Astrocyte of the hippocampus (primary cell): ENCODE data around the gene MYOZ3.

Experiments used
- DNase-seq: peaks from one replicate; pipeline ENCODE4 v3.0.0; 2011; ENCODE audit warnings: low read depth, low spot score

The MYOZ3 gene

DNA sequence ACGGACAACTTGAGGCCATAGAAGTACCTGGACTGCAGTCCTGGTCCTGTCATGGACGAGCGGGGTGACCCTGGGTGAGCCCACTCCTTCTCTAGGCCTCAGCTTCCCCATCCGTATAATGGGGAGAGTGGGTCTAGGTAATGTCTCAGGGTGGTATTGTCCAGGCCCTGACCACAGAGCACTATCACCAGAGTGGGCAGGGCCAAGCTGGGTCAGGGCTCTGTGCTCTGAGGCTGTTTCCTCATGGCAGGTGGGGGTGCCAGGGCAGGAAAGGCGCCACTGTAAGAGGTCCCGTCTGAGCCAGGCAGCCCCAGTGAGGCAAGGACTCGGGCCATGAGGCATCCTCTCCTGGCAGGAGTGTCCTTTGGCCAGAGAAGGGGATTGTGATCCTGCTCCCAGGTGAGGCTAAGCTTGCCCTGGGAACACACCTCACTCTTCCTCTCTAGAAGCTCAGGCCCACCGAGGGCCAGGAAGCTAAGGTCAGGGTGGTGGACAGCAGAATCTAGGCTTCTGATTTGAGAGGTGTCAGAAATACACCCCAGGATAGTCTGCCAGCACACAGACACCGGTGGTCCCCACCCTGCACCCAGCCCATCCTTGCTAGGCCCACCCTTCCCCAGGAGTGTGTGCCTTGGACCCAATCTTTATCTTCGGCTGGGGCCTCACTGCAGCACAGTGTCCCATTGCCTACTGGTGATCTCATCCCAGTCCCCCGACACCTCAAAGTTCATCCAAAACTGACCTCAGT is 1.5 kb upstream of the MYOZ3 start:
- no peak for DNase-seq

DNA sequence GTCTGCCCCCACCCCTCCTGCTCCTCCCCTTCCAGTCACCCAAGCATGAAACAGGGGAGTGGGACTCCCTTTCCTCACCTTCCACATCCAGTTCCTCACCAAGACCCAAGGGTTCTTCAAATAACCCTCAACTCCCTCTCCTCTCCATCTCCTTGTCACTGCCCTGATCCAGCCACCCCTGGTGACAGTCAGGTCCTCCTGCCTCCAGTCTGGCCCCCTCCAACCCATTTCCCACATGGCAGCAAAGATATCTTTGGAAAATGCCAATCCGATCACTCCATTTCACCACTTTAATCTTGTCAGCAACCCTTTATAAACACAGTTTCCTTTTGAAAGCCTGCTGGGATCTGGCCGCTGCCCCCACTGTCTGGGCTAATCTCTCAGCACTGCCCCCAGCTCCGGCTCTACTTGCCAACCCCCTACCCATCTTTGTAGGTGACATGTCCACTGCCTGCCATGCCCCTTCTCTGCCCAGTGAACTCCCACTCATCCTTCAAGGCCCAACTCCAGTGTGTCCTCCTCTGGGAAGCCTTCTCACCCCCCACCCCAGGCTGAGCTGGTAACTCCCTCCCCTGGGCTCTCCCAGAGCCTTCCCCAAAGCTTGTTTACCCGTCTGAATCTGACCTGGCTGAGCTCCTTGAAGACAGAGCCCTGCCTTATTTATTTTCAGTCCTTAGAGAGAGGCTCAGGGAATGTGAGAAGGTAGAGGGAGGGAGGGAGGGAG is 781 bp upstream of the MYOZ3 start:
- peak; percentile 31 for DNase-seq

DNA sequence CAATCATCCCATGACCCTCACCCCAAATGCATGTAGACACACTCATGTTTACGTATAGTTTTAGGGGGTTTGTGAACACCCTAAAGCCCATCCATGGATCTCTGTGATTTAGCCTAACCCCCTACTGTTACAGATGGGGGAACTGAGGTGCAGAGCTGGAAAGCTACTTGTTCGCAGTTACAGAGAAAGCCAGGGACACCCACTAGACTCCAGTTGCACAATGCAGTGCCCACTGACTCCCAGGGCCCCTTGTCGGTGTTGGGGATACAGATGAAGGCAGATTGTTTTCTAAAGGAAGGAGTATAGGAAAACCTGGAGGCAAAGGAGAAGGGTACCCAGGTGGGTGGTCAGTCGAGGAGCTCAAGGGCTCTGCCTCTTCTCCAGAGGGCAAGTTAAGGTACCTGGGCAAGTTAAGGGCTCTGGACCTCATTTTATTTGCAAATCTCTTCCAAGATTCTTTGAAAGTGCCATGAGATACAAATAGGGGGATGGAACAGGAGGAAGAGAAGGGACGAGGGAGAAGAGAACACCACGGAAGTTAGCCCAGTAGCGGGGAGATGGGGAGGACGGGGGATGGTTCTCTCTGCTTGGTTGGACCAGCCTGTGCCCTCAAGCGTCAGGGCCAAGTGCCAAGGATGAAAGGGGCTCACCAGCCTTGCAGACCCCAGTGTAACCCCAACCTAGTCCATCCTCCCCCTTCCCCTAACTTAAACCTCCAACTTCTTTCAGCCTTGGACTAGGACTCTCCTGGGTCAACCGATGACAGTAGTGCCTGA is 958 bp downstream of the MYOZ3 start:
- no peak for DNase-seq

DNA sequence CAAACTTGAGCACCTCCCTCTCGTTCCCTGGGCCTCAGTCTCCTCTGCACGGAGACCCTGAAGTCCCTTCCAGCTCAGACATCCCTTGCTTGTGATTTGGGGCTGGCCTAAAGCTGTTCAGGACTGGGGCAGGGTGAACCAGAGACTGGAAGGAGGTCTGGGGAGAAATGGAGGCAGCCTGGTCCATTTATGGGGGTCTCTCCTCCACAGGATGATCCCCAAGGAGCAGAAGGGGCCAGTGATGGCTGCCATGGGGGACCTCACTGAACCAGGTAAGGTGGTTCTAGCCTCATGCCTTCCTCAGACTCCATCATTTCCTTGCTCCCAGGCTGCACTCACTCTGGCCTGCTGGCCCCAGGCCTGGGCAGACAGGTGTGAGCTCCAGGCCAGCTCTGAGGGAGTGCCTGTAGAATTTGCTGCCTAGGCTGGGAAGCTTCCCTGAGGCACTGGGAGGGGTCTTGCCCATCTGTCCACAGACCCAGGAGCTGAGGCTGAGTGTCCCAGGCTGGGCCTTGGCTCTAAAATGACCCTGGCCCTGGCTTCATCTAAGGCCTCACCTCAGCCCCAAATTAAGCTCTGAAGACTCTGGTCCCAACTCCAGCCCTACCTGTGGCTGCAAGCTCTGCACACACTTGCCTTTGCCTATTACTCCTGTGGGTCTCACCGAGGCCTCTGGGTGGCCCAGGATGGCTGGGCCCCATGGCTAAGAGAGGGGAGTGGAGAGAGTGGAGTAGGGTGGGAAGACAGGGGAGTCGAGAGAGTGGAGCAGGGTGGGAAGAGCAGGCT is 1.9 kb downstream of the MYOZ3 start:
- DNase-seq = no peak

DNA sequence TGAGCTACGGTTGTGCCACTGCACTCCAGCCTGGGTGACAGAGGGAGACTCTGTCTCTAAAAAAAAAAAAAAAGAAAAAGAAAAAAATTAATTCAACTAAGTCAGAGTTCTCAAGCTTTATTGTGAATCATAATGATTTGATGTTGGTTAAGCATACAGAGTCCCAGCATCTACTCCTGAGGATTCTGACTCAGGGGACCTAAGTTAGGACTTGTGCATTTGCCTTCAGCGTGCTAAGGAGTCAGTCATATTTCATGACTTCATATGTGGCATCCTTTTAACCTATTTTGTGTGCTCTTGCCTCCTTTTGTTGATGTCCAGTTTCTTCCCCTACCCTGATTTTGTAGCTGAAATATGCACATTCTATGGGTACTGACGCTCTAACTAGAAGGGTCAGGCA is 2.9 kb downstream of the MYOZ3 start:
- no peak for DNase-seq

DNA sequence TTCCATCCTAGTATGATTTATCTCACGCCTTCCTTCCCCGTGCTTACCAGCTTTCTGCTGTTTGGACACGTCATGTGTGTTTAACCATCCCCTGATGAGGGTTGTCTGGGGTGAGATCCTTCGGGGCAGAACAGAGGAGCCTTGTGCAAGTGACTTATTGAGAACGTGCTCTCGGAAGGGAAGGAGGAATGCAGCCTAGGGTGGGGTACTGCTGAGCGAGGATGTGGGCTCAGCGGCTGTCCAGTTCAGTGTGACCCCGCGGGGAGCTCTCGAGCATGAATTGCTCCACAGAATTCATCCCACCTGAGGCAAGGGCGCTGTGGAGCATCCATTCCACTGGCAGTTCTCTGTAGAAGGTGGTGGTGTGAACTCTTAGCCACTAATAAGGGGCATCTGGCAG is 4.0 kb downstream of the MYOZ3 start:
- no peak for DNase-seq

DNA sequence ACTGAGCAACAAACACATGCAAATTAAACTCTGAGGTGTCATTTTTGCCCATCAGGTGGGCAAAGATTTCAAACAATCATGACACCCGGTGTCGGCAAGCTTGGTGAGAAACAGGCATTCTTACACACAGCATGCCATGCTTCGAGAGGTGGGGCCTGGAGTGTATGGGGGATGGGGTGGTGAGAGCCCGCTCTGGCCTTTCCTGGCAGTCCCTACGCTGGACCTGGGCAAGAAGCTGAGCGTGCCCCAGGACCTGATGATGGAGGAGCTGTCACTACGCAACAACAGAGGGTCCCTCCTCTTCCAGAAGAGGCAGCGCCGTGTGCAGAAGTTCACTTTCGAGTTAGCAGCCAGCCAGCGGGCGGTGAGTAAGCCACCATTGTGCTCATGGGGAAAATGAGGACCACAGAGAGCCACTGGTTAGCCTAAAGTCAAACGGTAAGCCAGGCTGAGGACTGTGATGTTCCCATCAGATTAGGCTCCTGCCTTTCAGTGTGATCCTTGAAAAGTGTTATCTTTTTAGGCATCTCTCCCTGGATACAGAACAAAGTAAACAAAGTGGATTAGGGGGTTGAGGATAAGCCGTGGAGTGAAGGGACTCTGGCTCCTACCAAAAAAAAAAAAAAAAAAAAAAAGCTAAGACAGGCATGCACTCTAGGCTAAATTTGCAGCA is 9.4 kb downstream of the MYOZ3 start:
- DNase-seq = no peak

DNA sequence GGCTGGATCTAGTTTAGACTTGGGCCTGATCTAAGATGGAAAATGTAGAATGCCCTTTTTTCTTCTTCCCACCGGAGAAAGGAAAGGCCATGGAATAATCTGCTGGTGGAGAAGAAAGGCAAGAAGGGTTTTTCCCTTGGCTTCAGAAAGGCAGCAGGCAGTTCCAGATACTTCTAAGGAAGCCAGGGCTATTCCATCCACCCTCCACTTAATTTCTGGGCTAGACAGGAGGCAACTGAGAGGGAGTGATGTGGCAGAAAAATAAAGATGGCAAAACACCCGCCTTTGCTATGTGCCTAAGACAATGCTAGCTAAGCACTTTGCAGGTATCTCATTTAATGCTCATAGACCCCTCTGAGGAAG is 9.9 kb downstream of the MYOZ3 start:
- no peak for DNase-seq

DNA sequence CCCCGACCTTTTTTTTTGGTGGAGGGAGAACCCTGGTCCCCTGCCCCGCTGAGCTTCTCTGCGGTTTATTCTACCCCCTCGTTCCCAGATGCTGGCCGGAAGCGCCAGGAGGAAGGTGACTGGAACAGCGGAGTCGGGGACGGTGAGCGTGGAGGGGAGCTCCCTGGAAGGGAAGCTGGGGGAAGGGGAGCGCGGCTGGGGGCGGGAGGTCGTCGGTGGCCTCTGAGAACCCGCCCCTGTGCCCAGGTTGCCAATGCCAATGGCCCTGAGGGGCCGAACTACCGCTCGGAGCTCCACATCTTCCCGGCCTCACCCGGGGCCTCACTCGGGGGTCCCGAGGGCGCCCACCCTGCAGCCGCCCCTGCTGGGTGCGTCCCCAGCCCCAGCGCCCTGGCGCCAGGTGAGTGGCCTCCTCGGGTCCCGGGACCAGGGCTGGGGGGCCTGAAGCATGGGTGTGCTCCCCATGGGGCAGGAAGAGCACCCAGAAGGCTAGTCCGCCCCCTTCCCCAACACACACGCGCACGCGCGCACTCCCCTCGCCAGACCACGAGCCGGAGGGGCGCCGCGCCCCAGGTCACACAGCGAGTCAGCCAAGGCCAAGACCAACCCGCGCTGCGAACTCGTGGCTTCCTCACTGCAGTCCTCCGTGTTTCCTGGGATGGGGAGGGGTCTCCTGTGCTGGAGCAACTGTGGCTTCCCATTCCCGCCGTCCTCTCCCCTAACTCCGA is 10.6 kb downstream of the MYOZ3 start:
- DNase-seq = no peak

DNA sequence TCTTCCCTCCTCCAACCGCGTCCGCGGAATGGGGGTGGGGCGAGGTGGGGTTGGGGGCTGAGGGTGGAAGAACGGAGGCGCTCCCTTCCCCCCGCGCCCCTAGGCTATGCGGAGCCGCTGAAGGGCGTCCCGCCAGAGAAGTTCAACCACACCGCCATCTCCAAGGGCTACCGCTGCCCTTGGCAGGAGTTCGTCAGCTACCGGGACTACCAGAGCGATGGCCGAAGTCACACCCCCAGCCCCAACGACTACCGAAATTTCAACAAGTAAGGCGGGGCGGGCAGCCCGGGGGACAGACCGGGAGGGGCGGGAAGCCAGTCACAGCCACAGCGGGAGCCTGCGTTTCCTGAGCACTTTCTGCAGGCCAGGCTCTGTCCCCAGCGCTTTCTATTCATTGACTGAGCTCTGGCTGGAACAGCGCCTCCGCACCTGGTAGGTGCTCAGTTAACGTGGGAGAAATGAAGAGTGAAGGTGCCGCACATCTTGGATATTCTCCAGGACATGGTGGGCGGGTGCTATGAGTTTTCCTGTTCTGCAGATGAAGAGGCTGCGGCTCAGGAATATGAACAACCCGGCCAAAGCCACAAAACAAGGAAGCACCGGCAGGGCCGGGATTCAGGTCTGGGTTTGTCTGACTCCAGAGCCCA is 11.3 kb downstream of the MYOZ3 start:
- DNase-seq = peak; percentile 56

DNA sequence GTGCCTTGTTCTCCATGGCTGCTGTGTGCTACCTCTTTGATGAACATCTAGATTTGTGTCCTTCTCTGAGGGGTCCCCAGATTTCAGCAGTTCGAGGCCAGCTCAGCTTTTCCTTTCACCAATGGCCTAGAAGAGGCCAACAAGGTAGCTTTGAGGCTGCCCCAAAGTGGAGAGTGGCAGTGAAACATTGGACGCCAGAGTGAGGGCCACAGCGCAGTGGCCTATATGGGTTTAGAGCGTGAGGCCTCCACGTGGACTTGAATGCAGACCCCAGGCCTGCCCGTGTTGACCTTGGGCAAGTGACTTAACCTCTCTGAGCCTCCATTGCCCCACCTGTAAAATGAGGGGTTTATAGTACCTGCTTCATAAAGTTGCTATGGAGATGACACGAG is 11.8 kb downstream of the MYOZ3 start:
- DNase-seq = no peak

DNA sequence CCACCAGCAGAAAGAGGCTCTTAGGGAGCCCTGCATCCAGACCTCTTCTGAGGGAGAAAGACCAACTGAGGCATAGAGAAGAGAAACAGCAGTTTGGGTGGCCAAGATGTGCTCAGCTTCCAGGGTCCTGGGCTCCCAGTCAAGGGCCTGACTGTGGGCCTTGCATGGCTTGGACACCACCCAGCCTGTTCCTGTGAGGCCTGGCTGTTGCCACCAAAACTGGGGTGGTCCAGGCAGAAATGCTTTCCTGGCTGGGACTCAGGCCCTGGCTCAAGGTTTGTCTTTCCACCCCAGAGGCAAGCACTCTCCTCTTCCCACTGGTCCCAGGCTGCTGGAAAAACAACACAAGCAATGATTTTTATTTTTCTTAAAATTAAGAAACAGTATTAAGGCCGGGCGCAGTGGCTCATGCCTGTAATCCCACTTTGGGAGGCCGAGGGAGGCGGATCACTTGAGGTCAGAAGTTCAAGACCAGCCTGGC is 13.3 kb downstream of the MYOZ3 start:
- no peak for DNase-seq

DNA sequence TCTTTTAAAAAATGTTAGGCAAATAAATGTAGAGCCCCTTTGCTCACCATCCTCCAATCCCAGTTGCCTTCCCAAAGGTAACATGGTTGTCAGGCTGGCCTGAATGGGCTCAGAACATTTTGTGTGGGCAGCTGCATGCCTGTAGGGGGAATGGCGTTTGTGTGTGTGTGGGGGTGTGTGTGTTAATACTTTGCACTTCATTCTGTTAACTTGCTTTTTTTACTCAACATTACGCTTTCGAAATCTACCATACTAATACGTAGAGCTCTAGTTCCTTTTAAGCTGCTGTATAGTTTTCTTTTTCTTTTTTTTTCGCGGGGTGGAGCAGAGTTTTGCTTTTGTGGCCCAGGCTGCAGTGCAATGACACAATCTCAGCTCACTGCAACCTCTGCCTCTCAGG is 14.0 kb downstream of the MYOZ3 start:
- DNase-seq = no peak

DNA sequence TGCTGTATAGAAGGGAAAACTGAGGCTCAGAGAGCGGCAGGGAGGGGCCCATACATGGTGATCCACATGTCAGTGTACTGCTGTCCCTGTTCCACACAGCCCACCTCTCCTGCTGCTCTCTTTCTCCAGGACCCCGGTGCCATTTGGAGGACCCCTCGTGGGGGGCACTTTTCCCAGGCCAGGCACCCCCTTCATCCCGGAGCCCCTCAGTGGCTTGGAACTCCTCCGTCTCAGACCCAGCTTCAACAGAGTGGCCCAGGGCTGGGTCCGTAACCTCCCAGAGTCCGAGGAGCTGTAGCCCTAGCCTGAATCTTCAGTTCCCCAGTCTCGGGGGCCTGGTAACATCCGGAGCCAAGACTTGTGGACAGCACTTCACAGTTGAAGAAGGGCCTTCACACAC is 15.5 kb downstream of the MYOZ3 start:
- no peak for DNase-seq

DNA sequence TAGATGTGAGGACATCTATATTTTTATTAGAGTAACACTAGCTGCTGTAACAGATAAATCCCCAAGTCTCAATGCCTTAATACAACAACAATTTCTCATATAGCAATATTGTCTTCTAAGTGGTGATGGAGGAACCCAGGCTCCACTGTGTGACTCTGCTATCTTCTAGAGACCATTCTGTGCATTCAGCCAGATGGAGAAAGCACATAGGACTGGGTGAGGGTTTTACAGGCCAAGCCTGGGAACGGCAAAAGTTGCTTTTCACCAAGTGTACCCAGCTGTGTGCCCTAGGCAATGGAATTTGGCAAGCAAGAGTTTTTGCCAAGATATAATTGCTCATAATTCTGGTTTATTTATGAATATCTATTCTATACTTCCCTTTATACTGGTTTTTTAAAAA is 28.1 kb downstream of the MYOZ3 start:
- no peak for DNase-seq

DNA sequence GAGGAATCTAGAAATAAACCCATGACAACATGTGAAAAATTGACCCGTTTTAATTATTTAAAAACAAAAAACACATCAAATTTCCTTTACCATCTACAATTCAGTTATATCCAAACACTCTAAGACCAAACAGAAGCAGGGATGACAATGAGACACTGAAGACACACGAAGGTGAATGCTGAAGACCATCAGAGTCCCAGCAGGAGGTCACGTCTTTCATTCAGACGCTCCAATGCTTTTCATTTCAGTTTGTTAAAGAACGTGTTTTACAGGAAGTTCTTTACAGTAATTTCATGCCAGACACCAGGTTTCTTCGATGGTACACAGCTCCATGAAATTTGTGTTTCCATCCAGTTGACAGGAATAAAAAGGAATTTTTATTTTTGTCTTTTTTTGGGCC is 29.7 kb downstream of the MYOZ3 start:
- DNase-seq = no peak

DNA sequence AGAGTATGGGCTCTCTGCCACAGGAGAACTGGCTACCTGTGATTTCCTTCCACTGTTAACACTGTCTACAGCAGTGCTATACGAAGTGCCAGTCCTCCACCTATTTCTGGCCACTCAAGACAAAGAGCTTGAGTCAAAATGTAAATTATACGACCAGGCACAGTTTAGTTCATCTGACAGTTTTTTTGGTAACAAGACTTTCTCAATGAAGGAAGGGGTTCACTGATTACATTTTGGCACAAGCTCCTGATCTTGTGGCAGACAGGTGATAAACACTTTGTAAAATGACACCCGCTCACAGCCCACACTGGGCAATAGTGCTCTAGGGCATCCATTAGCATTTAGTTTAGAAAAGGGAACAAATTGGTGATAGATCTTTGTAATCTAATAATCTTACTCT is 31.2 kb downstream of the MYOZ3 start:
- DNase-seq = no peak

DNA sequence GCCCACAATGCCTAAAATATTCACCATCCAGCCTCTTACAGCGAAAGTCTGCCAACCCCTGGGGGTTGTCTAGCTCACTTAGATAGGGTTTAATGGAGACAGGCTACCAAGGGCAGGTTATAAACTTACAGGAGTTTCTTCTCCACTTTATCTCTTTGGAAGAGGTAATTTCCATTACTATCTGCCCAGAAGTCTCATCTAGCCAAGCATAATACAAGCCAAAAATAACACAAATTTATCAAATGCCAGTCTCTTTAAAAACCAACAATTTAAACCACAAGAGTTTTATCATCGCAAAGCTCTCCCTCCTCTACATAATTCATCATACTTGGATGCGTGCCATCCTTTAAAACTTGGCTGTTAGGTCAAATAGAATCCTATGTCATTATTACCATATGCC is 33.6 kb downstream of the MYOZ3 start:
- DNase-seq = peak; percentile 32

DNA sequence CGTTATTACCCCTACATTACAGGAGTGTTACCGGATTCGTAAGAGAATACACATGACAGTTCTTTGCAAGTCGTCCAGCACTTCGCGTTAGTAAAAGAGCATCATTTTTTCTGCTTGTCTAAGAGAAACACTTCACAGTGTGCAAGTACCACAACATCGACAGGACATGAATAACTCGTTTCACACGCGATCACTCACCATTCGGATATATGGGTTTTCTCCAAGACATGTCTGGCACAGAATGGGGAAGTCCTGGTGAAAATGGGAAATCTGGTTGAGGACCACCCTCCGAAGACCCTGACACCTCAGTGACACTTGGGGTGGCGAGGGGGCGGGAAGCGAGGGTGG is 39.2 kb downstream of the MYOZ3 start:
- no peak for DNase-seq
